Bone marrow (tissue), 2 donors: ENCODE results near the gene NOL7.

Experiments used
- DNase-seq, 2 donors: peaks; one replicate each; lab custom pipeline; 2025; lab: John Stamatoyannopoulos, UW

The NOL7 gene

DNA sequence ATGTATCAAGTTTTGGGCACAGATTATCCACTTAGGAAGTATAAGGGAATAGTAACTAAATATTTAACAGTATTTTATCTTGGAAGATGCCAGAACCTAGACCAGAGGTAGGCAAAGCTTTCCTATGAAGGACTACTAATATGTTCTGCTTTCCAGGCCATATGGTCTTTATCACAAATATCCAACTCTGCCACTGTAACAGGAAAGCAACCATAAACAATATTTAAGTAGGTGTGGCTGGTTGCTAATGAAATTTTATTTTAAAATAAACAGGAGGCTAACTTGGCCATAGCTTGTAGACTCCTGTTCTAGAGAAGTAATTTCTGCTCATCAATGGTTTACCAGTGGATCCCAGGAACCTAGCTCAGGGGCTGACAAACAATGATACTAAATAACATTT is 39.4 kb downstream of the NOL7 start:
- no peak for DNase-seq

DNA sequence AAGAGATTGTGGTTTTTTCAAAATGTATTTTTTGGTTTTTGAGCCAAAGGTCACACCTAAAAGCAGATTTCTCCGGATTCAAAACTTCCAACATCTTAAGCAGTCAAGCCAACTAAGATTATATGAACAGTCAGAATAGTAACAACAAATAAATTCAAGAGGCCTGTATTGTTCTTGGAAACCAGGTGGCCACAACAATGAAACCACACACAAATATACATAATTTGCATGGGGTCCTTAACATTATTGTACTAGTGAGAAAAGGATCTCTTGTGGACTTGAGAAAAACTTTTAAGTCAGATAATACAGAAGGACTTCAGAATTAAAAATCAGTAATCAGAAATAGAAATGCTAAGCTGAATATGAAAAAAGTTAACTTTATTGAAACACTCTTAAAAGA is 40.6 kb downstream of the NOL7 start:
- no peak for DNase-seq

DNA sequence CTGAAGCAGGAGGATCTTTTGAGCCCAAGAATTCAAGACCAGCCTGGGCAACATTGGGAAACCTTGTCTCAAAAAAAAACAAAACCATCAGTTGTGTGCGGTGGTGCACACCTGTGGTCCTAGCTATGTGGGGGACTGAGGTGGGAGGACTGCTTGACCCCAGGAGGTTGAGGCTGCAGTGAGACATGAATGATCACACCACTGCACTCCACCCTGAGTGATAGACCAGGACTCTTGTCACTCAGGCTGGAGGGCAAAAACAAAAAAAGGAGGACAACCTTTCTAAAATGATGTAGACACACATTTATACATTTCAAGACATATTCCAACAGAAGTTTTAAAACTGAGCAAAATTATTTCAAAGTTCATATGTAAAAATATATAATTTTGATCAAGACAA is 45.1 kb downstream of the NOL7 start:
- no peak for DNase-seq

DNA sequence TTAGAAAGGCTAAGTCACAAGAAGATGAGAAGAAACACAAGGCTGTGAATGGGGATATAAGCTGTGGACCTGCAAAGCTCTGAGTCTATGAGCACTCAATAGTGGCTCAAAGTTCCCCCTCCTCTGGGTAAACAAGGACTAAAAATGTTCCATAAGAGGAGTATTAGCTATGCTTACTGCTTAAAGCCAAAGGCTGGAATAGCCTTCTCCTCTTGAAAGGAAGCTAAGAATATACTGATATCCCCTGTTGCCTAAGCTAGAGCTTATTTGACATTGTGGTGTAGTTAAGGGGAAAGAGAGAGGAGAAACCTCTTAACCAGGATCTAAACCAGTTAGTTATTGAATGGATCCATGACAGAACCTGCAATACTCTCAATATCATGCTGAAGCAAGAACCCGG is 45.8 kb downstream of the NOL7 start:
- no peak for DNase-seq

DNA sequence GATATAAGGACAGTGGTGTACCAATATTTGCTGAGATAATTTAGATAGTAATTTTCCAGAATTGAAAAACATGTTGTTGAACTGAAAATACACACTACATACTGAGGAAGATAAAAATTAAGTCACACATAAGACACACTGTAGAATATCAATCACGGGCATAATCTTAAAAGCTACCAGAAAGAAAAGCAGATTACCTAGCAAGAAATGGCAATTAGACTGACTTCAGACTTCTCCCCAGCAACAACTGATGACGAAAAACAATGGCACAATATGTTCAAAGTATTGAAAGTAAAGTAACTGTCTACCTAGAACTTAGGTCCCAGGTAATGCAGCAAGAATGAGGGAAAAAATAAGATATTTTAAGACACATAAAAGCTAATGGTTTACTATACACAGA is 46.5 kb downstream of the NOL7 start:
- DNase-seq: no peak

DNA sequence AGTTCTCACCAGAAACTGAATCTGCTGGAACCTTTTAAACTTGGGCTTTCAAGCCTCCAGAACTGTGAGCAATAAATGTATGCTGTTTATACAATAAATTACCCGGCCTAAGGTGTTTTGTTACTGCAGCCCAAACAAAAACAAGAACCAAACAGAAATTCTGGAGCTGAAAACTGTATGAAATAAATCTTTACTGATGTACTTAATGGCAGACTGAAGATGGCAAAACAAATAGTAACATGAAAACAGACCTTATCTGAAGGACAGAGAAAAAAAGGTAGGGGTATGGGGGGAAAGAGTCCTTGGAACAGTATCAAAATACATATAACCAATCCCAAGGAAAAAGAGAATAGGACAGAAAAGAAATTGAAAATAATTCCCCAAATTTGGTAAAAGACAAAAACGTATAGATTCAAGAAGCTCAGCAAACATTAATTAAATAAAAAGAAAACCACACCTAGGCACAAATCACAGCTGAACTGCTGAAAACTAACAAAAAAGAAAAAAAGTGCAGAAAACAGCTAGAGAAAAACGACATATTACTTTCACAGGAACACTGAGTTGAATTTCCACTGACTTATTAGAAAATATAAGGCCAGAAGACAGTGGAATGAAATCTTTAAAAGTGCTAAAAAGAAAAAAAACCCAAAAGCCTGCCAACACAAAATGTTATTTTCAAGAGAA is 47.7 kb downstream of the NOL7 start:
- DNase-seq: no peak

DNA sequence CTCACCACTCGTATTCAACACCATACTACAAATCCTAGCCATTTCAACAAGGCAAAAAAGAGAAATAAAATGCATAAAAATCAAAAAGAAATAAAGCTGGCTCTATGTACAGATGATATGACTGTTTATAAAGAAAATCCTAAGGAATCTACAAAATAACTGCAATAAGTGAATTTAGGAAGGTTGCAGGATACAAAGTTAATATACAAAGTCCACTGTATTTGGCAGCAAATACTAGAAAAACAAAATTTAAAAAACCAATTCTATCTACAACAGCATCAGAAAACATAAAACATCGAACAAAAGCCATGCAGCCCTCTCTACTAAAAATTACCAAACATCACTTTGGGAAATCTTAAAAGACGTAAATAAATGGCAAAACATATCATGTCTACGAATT is 48.9 kb downstream of the NOL7 start:
- no peak for DNase-seq

DNA sequence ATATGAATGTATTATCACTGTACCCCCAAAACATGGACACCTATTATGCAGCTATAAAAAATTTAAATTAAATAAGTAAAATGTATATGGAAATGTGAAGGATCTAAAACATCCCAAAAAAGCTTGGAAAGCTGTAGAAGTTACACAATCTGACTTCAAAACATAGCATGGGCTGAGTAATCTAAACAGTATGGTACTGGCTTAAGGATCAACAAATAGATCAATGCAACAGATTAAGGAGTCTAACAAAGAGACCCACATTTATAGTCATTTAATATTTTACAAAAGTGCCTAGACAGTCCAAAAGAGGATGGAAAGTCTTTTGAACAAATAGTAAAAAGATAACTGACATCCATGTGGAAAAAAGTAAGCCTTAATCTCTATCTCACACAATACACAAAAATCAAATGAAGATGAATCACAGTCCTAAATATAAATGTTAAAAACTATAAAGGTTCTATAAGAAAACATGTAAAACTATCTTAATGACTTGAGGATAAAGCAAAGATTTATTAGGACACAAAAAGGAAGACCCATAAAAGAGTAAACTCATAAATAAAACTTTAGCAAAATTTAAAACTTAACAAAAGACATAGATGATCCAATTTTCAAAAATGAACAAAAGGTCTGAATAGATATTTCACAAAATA is 49.7 kb downstream of the NOL7 start:
- no peak for DNase-seq

DNA sequence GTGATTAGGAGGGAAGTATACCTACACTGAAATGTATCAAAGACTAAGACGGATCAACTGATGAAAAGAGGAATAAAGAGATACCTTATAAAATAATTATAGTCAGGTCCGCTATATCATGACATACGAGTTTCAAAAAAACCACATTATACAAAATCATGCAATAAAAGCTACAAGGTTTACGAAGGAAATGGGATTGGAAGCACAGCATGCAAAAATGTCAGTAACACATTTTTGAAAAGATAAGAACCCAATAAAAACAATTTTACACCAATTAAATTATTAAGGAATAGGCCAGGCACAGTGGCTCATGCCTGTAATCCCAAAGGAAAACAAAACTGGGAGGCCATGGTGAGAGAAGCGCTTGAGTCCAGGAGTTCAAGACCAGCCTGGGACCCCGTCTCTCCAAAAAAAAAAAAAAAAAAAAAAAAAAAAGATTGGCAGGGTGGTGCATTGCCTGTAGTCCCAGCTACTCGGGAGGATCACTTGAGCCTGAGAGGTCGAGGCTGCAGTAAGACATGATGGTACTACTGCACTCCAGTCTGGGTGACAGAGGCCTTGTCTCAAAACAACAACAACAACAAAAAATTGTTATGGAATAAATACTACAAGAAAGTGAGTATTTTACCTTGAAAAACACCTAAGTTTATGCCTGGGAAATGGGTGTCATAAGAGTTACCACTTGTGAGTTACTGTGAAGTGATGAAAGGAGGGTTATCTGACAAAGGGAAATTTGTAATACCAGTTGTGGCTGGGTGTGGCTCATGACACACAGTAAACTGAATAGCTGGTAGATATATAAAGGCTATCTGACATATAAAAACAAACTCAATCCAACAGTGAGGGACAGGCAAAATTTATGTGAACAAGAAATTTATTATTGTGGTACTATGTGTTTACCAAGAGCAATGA is 51.3 kb downstream of the NOL7 start:
- DNase-seq: no peak

DNA sequence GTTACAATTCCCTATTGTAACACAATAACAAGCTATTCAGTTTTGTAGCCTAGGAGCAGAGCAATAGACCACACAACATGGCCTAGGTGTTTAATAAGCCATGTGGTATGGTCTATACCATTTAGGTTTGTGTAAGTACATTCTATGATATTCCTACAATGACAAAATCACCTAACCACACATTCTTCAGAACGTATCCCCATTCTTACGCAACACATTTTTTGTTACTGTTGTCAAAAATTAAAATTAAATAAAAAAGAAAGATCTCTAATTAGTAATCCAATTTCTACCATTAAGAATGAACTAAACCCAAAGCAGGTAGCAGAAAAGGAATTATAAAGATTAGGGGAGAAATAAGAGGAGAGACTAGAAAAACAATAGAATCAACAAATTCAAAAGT is 52.5 kb downstream of the NOL7 start:
- no peak for DNase-seq

DNA sequence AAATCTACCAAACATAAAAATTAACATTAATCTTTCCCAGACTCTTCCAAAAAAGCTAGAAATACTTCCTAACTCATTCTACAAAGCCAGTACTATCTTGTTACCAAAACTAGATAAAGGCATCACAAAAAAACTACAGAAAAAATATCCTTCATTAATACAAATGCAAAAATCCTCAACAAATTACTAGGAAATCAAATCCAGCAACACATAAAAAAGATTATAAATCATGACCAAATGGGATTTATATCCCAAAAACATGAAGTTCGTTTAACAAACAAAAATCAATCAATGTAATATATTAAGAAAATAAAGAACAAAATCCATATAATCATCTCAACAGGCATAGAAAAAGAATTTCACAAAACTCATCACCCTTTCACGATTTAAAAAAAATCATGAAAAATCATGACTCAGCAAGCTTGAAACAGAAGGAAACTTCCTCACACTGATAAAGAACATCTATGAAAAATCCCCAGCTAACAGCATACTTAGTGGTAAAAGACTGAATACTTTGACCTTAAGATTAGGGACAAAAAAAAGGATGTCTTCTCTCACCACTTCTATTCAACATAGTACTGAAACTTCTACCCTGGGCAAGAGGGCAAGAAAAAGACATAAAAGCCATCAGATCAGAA is 53.3 kb downstream of the NOL7 start:
- peak in 1 of 2 donors; percentile 45 for DNase-seq

DNA sequence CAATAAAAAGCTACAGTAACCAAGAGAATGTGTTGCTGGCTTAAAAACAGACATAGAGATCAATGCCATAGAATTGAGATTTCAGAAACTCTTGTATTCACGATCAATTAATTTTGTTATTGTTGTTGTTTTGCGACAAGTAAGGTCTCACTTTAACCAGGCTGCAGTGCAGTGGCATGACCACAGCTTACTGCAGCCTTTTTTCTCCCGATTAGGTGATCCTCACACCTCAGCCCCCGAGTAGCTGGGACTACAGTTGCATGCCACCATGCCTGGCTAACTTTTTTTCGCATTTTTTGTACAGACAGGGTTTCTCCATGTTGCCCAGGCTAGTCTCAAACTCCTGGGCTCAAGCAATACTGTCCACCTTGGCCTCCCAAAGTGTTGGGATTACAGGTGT is 54.3 kb downstream of the NOL7 start:
- no peak for DNase-seq
